Measurements from ENCODE around the gene KCNMA1. TPM values are rescaled to one million over a fixed set of nuclear protein-coding genes. Genes with fewer than 3 reads are reported as not detected.

Gene KCNMA1
- polyA plus RNA-seq, 1 of the 3 experiments (the other 2 are of a cell fraction) = 107 TPM

- ChIA-PET CTCF (no interaction called here), POLR2A (no interaction called here)
- H3K4me1 ChIP-seq (ENCODE audit: control insufficient read depth in 1 of 2, insufficient read depth in 2 of 2, low read depth in 1 of 2, low read length in 1 of 2) = peaks cover 0 to 13% of the 10 kb centered on the region in 2 experiments; a peak in 2 of 4 replicates
- H2AFZ ChIP-seq (ENCODE audit: low read depth) = no peak overlapping the region
- H3K9ac ChIP-seq = no peak overlapping the region
- no peaks in the 10 kb centered on the region for H3K27me3 ChIP-seq (ENCODE audit: insufficient read depth)
- H3F3A ChIP-seq (replicated peaks; ENCODE audit: insufficient read depth) = no peaks in the 10 kb centered on the region
- no peak for DNase-seq
- no peak overlapping the region for H3K4me3 ChIP-seq (ENCODE audit: low read depth in 2 of 2, low read length in 1 of 2)
- 98% methylated on average over 6 of the region's 7 CpGs for WGBS (ENCODE audit: low lambda C conversion rate)
- H3K9me2 ChIP-seq = no peaks in the 10 kb centered on the region
- H3K4me2 ChIP-seq = no peak overlapping the region
- H4K20me1 ChIP-seq (ENCODE audit: insufficient read depth) = no peaks in the 10 kb centered on the region
- TF ChIP-seq FOXJ3 (CRISPR knock-in tag; IDR thresholded peaks at IDR 0.05) (no peak), MEF2A (IDR thresholded peaks at IDR 0.05; ENCODE audit: borderline replicate concordance, low read depth) (no peak), YY1 (IDR thresholded peaks at IDR 0.05; ENCODE audit: low read depth) (no peak)
- TF ChIP-seq, protein P1, sequence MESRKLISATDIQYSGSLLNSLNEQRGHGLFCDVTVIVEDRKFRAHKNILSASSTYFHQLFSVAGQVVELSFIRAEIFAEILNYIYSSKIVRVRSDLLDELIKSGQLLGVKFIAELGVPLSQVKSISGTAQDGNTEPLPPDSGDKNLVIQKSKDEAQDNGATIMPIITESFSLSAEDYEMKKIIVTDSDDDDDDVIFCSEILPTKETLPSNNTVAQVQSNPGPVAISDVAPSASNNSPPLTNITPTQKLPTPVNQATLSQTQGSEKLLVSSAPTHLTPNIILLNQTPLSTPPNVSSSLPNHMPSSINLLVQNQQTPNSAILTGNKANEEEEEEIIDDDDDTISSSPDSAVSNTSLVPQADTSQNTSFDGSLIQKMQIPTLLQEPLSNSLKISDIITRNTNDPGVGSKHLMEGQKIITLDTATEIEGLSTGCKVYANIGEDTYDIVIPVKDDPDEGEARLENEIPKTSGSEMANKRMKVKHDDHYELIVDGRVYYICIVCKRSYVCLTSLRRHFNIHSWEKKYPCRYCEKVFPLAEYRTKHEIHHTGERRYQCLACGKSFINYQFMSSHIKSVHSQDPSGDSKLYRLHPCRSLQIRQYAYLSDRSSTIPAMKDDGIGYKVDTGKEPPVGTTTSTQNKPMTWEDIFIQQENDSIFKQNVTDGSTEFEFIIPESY (IDR thresholded peaks at IDR 0.05; ENCODE audit: borderline replicate concordance, low read depth) = no peak
- no peak overlapping the region for H3K27ac ChIP-seq (ENCODE audit: low read depth in 2 of 2, low read length in 1 of 2)
- H3K36me3 ChIP-seq (replicated peaks in 1 of 2; ENCODE audit: control insufficient read depth in 1 of 2, insufficient read depth in 2 of 2, low read length in 1 of 2) = peaks cover 0 to 2% of the 10 kb centered on the region in 2 experiments
- no peaks in the 10 kb centered on the region for H3K79me2 ChIP-seq (ENCODE audit: insufficient read depth)
- H3K9me3 ChIP-seq = no peaks in the 10 kb centered on the region
These were observed 175.8 kb downstream of the KCNMA1 start for GRCh38 chr10:77461636-77462296.

- no peak overlapping the region for H3K4me2 ChIP-seq
- peaks cover 0 to 18% of the 10 kb centered on the region in 2 experiments; a peak in 2 of 4 replicates for H3K4me1 ChIP-seq (ENCODE audit: control insufficient read depth in 1 of 2, insufficient read depth in 2 of 2, low read depth in 1 of 2, low read length in 1 of 2)
- H3K9me3 ChIP-seq = no peaks in the 10 kb centered on the region
- peaks cover 0 to 4% of the 10 kb centered on the region in 2 experiments for H3K36me3 ChIP-seq (replicated peaks in 1 of 2; ENCODE audit: control insufficient read depth in 1 of 2, insufficient read depth in 2 of 2, low read length in 1 of 2)
- WGBS (ENCODE audit: low lambda C conversion rate) = 95% methylated on average over 3 of the region's 3 CpGs
- ChIA-PET CTCF (interaction anchor here (0.9 to 2.1 kb wide), 4 partner anchors 178 to 286 kb away, joined by 3 to 6 read pairs (median 4); partner anchors contain the start of gene KCNMA1), POLR2A (no interaction called here)
- H3K9me2 ChIP-seq = no peaks in the 10 kb centered on the region
- H3K27me3 ChIP-seq (ENCODE audit: insufficient read depth) = no peaks in the 10 kb centered on the region
- H3K27ac ChIP-seq (ENCODE audit: low read depth in 2 of 2, low read length in 1 of 2) = no peak overlapping the region
- TF ChIP-seq, protein P1 (IDR thresholded peaks at IDR 0.05; ENCODE audit: borderline replicate concordance, low read depth) = no peak
- no peak for TF ChIP-seq FOXJ3 (CRISPR knock-in tag; IDR thresholded peaks at IDR 0.05)
- TF ChIP-seq RFX5 (IDR thresholded peaks at IDR 0.05; ENCODE audit: low read length) = no peak
- TF ChIP-seq CTCF (IDR thresholded peaks at IDR 0.05) = no peak
- TF ChIP-seq GATA2 (CRISPR knock-in tag; IDR thresholded peaks at IDR 0.05) = no peak
- no peaks in the 10 kb centered on the region for H3K79me2 ChIP-seq (ENCODE audit: insufficient read depth)
- H2AFZ ChIP-seq (ENCODE audit: low read depth) = no peak overlapping the region
- no peaks in the 10 kb centered on the region for H3F3A ChIP-seq (replicated peaks; ENCODE audit: insufficient read depth)
- H3K9ac ChIP-seq = no peak overlapping the region
- no peaks in the 10 kb centered on the region for H4K20me1 ChIP-seq (ENCODE audit: insufficient read depth)
- DNase-seq = no peak
- no peak overlapping the region for H3K4me3 ChIP-seq (ENCODE audit: low read depth in 2 of 2, low read length in 1 of 2)
These were observed 177.7 kb downstream of the KCNMA1 start for GRCh38 chr10:77459905-77460304.

Data from SK-N-SH (cell line).